HepG2 (cell line): Measurements from ENCODE around the gene MTRFR. TPM values are rescaled to one million over a fixed set of nuclear protein-coding genes. Genes with fewer than 3 reads are reported as not detected.
"Not testable (repeated sequence)": the region's sequence is repeated elsewhere in the genome, so short reads cannot be mapped to it uniquely, and the experiment has no call there.

Experiments used
- ATAC-seq: fragments of 200-7000 bp; cut with Tn5 transposase; 3 replicates; pipeline ENCODE4 v1.9.1; 2020; ENCODE audit warnings: mild to moderate bottlenecking, moderate library complexity
- BruUV-seq: library from RNA; stranded (reverse); fragments of 400-500 nt; replicated peaks from 2 replicates; lab custom pipeline; 2021; lab: Mats Ljungman, UMichigan
- CTCF ChIA-PET: fragments of 300-600 bp; formaldehyde crosslinking; extraction: SDS; loops from one replicate; lab custom pipeline; 2021; ENCODE audit warnings: low total read pairs, inconsistent platforms, low intra/inter-chr PET ratio; lab: Yijun Ruan, JAX
- POLR2A ChIA-PET: fragments of 350-600 bp; sonication (Branson Sonifier 250); formaldehyde crosslinking; loops from one replicate; lab custom pipeline; 2020; ENCODE audit warnings: antibody characterized with exemption, inconsistent platforms; lab: Yijun Ruan, JAX
- DNase-seq: peaks from one replicate; pipeline ENCODE4 v3.0.0-alpha.2; 2015; ENCODE audit warnings: low spot score
- FAIRE-seq: peaks from 3 replicates; lab custom pipeline; 2011; peaks lifted over from hg19 to GRCh38; lab: Jason Lieb, UNC
- H2AFZ ChIP-seq: one replicate; pipeline ENCODE4 v1.6.1; 2011; ENCODE audit warnings: low read length, inconsistent platforms
- H3K27ac ChIP-seq: fragments of 300-600 bp; 3 replicates; pipeline ENCODE4 v1.8.0; 2011; ENCODE audit warnings: mixed run types, mild to moderate bottlenecking, mixed read lengths, low read length, inconsistent platforms; ENCODE audit not compliant: insufficient read depth; ENCODE audit errors: extremely low read length
- H3K27me3 ChIP-seq, 2 experiments: fragments of 200-600 bp in 1 of 2; 2 replicates in 1 of 2; 3 replicates in 1 of 2; pipeline versions ENCODE4 v1.6.0 to v1.8.0; 2011; ENCODE audit warnings: low read length in 2 of 2, mild to moderate bottlenecking in 2 of 2, moderate library complexity in 2 of 2, inconsistent platforms in 1 of 2; ENCODE audit not compliant: insufficient read depth in 2 of 2, control insufficient read depth in 1 of 2
- H3K36me3 ChIP-seq, 2 experiments: fragments of 200-600 bp in 1 of 2; replicated peaks in 1 of 2; 2 replicates in 1 of 2; 3 replicates in 1 of 2; pipeline versions ENCODE4 v1.5.1 to v1.8.0; 2011; ENCODE audit warnings: low read length in 2 of 2, inconsistent platforms in 1 of 2; ENCODE audit not compliant: insufficient read depth in 2 of 2, control insufficient read depth in 1 of 2
- H3K4me1 ChIP-seq: 2 replicates; pipeline ENCODE4 v1.5.1; 2012; ENCODE audit warnings: low read length, inconsistent platforms; ENCODE audit not compliant: insufficient read depth
- H3K4me2 ChIP-seq: 2 replicates; pipeline ENCODE4 v1.6.0; 2011; ENCODE audit warnings: low read depth, low read length, inconsistent platforms
- H3K4me3 ChIP-seq, 3 experiments: fragments of 200-600 bp in 1 of 3; sonication (generic), shearing (Covaris generic) in 1 of 3; replicated peaks in 1 of 3; 2 replicates each; pipeline ENCODE4 v1.5.1; 2011 to 2016; ENCODE audit warnings: low read length in 3 of 3, inconsistent platforms in 2 of 3, low read depth in 2 of 3, mild to moderate bottlenecking in 2 of 3, control low read depth in 1 of 3, mixed read lengths in 1 of 3; ENCODE audit not compliant: insufficient read depth in 1 of 3
- H3K79me2 ChIP-seq: one replicate; pipeline ENCODE4 v1.6.1; 2011; ENCODE audit warnings: low read length, inconsistent platforms; ENCODE audit not compliant: insufficient read depth
- H3K9ac ChIP-seq: 2 replicates; pipeline ENCODE4 v1.6.0; 2011; ENCODE audit warnings: mild to moderate bottlenecking, low read depth, low read length, inconsistent platforms; ENCODE audit not compliant: insufficient read depth
- H3K9me3 ChIP-seq: 2 replicates; pipeline ENCODE4 v1.5.1; 2012; ENCODE audit warnings: mild to moderate bottlenecking, low read length
- H4K20me1 ChIP-seq: 2 replicates; pipeline ENCODE4 v1.6.0; 2011; ENCODE audit warnings: inconsistent platforms, mild to moderate bottlenecking, low read length, moderate library complexity; ENCODE audit not compliant: insufficient read depth
- RXRA ChIP-seq: sonication (generic); formaldehyde crosslinking; IDR thresholded peaks from 2 replicates; pipeline ENCODE4 v1.5.1; 2020; ENCODE audit warnings: missing genetic modification reagents
- SP1 ChIP-seq, 2 experiments: fragments of 450-650 bp in 1 of 2; sonication (generic) in 1 of 2; formaldehyde crosslinking in 1 of 2; IDR thresholded peaks; 2 replicates each; pipeline versions ENCODE4 v1.4.0 to v1.6.1; 2016 to 2020; ENCODE audit warnings: missing genetic modification reagents in 1 of 2
- STAT5B ChIP-seq: sonication (generic); formaldehyde crosslinking; IDR thresholded peaks from 2 replicates; pipeline ENCODE4 v1.4.0; 2020; ENCODE audit warnings: missing genetic modification reagents
- ZNF44 ChIP-seq: sonication (generic); formaldehyde crosslinking; IDR thresholded peaks from 2 replicates; pipeline ENCODE4 v1.5.1; 2020; ENCODE audit warnings: mild to moderate bottlenecking, missing genetic modification reagents
- ZNF839 ChIP-seq: sonication (generic); formaldehyde crosslinking; IDR thresholded peaks from 2 replicates; pipeline ENCODE4 v1.4.0; 2020; ENCODE audit warnings: missing genetic modification reagents, mild to moderate bottlenecking, borderline replicate concordance
- WGBS: methylation state at CpG from one replicate; pipeline ENCODE4 v1.1.6; 2017; ENCODE audit warnings: low lambda C conversion rate; 5-methylcytosine and 5-hydroxymethylcytosine counted together
- in situ Hi-C: cut with HindIII; loops from 2 replicates; pipeline ENCODE4 v1.10.0; 2017; ENCODE audit warnings: low pct_unique_long_range_greater_than_20kb; ENCODE audit not compliant: extremely low pct_ligation_motif_present
- intact Hi-C: fragments of 100-400 bp; cut with micrococcal nuclease; formaldehyde crosslinking; loops from one replicate; pipeline ENCODE4 v1.10.0; 2022; ENCODE audit not compliant: unreplicated experiment
- polyA plus RNA-seq, 8 experiments: library from polyadenylated mRNA; depleted of rRNA in 3 of 8; stranded (reverse) in 7 of 8; unstranded in 1 of 8; fragments of >200 nt; fragmentation: Illumina TruSeq in 4 of 8; extraction: Trizol in 4 of 8; gene quantifications; 2 replicates each; pipeline versions ENCODE4 v1.2.1 to v1.2.3, GENCODE V29; 2011 to 2016; ENCODE audit warnings: low read depth in 4 of 8, missing spikeins in 1 of 8, mixed read lengths in 1 of 8; ENCODE audit not compliant: insufficient read depth in 1 of 8
- total RNA-seq, 5 experiments: library from RNA; depleted of rRNA; stranded (reverse); fragments of >200 nt; fragmentation: Illumina TruSeq; extraction: Trizol; gene quantifications; 2 replicates each; pipeline ENCODE4 v1.2.3, GENCODE V29; 2016; ENCODE audit warnings: low read depth in 1 of 5
- TF ChIP-seq, protein P1 (sequence below): sonication (generic); formaldehyde crosslinking; IDR thresholded peaks from 2 replicates; pipeline ENCODE4 v1.8.0; 2022; ENCODE audit warnings: low read depth, missing genetic modification reagents
- TF ChIP-seq, protein P2 (sequence below): sonication (generic); formaldehyde crosslinking; IDR thresholded peaks from 2 replicates; pipeline ENCODE4 v1.8.0; 2022; ENCODE audit warnings: missing genetic modification reagents, mild to moderate bottlenecking, borderline replicate concordance
- TF ChIP-seq, protein P3 (sequence below): sonication (generic); formaldehyde crosslinking; IDR thresholded peaks from 2 replicates; pipeline ENCODE4 v1.8.1; 2023; ENCODE audit warnings: mild to moderate bottlenecking, missing genetic modification reagents

MTRFR gene
- total and polyA plus RNA-seq, 2 of the 13 experiments (the other 11 are each of a cell fraction or from before 2014, with no cell fraction given), result 7.1 to 9.9 TPM

DNA sequence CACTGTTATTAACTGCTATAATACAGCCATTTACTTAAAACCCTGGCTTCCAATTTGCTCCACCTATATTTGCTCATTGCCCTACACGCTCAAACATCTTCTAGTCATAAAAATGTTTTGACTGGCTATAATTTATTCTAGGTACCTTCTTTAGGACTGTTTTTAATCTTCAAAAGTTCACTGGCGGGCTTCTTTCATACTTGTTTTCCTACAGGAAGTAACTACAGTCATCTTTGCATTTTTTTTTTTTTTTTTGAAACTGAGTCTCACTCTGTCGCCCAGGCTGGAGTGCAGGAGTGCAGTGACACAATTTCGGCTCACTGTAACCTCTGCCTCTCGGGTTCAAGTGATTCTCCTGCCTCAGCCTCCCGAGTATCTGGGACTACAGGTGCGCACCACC, 32.8 kb upstream of the MTRFR start (continued):
- TF ChIP-seq, protein P1, sequence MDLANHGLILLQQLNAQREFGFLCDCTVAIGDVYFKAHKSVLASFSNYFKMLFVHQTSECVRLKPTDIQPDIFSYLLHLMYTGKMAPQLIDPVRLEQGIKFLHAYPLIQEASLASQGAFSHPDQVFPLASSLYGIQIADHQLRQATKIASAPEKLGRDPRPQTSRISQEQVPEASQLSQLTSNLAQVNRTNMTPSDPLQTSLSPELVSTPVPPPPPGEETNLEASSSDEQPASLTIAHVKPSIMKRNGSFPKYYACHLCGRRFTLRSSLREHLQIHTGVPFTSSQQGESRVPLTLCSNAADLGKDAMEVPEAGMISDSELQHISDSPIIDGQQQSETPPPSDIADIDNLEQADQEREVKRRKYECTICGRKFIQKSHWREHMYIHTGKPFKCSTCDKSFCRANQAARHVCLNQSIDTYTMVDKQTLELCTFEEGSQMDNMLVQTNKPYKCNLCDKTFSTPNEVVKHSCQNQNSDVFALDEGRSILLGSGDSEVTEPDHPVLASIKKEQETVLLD (CRISPR knock-in tag), result no peak
- no peak for TF ChIP-seq STAT5B (CRISPR knock-in tag)
- no peak for TF ChIP-seq ZNF44 (CRISPR knock-in tag)
- TF ChIP-seq, protein P2, sequence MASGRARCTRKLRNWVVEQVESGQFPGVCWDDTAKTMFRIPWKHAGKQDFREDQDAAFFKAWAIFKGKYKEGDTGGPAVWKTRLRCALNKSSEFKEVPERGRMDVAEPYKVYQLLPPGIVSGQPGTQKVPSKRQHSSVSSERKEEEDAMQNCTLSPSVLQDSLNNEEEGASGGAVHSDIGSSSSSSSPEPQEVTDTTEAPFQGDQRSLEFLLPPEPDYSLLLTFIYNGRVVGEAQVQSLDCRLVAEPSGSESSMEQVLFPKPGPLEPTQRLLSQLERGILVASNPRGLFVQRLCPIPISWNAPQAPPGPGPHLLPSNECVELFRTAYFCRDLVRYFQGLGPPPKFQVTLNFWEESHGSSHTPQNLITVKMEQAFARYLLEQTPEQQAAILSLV (CRISPR knock-in tag), result no peak
- TF ChIP-seq SP1 (IDR thresholded peaks at IDR 0.05), result no peak
- TF ChIP-seq SP1 (CRISPR knock-in tag; IDR thresholded peaks at IDR 0.05), result no peak
- TF ChIP-seq ZNF839, result no peak
- TF ChIP-seq, protein P3, sequence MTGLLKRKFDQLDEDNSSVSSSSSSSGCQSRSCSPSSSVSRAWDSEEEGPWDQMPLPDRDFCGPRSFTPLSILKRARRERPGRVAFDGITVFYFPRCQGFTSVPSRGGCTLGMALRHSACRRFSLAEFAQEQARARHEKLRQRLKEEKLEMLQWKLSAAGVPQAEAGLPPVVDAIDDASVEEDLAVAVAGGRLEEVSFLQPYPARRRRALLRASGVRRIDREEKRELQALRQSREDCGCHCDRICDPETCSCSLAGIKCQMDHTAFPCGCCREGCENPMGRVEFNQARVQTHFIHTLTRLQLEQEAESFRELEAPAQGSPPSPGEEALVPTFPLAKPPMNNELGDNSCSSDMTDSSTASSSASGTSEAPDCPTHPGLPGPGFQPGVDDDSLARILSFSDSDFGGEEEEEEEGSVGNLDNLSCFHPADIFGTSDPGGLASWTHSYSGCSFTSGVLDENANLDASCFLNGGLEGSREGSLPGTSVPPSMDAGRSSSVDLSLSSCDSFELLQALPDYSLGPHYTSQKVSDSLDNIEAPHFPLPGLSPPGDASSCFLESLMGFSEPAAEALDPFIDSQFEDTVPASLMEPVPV (CRISPR knock-in tag), result no peak
- TF ChIP-seq RXRA (CRISPR knock-in tag), result no peak

DNA sequence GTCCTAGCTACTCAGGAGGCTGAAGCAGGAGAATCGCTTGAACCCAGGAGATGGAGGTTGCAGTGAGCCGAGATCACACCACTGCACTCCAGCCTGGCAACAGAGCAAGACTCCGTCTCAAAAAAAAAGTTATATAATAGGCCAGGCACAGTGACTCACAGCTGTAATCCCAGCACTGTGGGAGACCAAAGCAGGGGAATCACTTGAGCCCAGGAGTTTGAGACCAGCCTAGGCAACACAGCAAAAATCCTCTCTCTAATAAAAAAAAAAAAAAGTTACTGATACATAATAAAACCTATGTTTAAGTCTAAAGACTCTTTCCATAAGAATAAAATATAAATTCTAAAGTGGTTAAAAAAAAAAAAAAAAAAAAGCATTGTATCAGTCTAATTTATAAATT, 26.4 kb upstream of the MTRFR start:
- H3K9me3 ChIP-seq, FAIRE-seq, BruUV-seq, H3K27ac ChIP-seq, ATAC-seq, DNase-seq, POLR2A ChIA-PET, H3K27me3 ChIP-seq, H4K20me1 ChIP-seq, H3K4me3 ChIP-seq, H3K79me2 ChIP-seq, intact Hi-C loops, H3K4me1 ChIP-seq, in situ Hi-C loops, H3K9ac ChIP-seq, CTCF ChIA-PET, H3K4me2 ChIP-seq, H2AFZ ChIP-seq: not testable (repeated sequence)
- WGBS, result 93% methylated on average over 3 of the region's 3 CpGs
- H3K36me3 ChIP-seq, result peaks cover 11 to 52% of the 10 kb centered on the region in 2 experiments

DNA sequence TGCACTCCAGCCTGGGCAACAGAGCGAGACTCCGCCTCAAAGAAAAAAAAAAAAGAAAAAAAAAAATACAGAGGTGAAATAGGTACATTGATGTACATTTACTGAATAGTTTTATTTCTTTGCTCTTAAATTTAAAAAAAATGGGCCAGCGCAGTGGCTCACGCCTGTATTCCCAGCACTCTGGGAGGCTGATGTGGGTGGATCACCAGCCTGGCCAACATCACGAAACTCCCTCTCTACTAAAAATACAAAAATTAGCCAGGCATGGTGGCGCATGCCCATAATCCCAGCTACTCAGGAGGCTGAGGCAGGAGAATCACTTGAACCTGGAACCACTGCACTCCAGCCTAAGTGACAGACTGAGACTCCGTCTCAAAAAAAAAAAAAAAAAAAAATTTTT, 25.4 kb upstream of the MTRFR start:
- CTCF ChIA-PET, result interaction anchor here (0.5 kb wide), 1 partner anchor 182 kb away, joined by 3 read pairs; no protein-coding TSS in a partner anchor
- H3K9me3 ChIP-seq, in situ Hi-C loops, H3K9ac ChIP-seq, H4K20me1 ChIP-seq, H3K27me3 ChIP-seq, intact Hi-C loops, H3K27ac ChIP-seq, H2AFZ ChIP-seq, DNase-seq, BruUV-seq, H3K79me2 ChIP-seq, H3K4me3 ChIP-seq, H3K4me1 ChIP-seq, H3K4me2 ChIP-seq, POLR2A ChIA-PET, FAIRE-seq, ATAC-seq: not testable (repeated sequence)
- H3K36me3 ChIP-seq, result peaks cover 7 to 49% of the 10 kb centered on the region in 2 experiments
- WGBS, result 97% methylated on average over 7 of the region's 7 CpGs
